Fibroblast of upper back skin (primary cell): ENCODE data around the gene STRIP2.
A peak's percentile ranks its signal among the peaks of the same experiment; 100 is the strongest.
"Not testable (repeated sequence)": the region's sequence is repeated elsewhere in the genome, so short reads cannot be mapped to it uniquely, and the experiment has no call there.

Source experiments
- DNase-seq: peaks from one replicate; pipeline ENCODE4 v3.0.0-alpha.2; 2013

Gene STRIP2

GRCh38 chr7:129457101-129457500, 22.9 kb downstream of the STRIP2 start:
- no peak for DNase-seq

DNA sequence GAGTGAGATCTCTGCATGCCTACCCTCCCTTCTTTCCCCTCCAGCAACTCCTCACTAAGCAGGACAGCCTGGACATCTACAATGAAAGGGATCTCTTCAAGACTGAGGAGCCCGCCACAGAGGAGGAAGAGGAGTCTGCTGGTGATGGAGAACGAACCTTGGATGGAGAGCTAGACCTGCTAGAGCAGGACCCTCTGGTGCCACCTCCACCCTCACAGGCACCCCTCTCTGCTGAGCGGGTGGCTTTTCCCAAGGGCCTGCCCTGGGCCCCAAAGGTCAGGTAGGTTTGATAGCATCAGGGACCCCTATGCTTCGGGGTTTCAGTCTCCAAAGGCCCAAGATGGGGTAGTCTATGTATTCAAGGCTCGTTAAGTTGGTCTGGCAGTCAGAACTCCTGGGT, 23.9 kb downstream of the STRIP2 start:
- no peak for DNase-seq

- DNase-seq, result no peak
These were observed 27.6 kb downstream of the STRIP2 start for GRCh38 chr7:129461809-129462208.

- DNase-seq, result no peak
These were observed 28.2 kb downstream of the STRIP2 start for GRCh38 chr7:129462420-129462819.

DNA sequence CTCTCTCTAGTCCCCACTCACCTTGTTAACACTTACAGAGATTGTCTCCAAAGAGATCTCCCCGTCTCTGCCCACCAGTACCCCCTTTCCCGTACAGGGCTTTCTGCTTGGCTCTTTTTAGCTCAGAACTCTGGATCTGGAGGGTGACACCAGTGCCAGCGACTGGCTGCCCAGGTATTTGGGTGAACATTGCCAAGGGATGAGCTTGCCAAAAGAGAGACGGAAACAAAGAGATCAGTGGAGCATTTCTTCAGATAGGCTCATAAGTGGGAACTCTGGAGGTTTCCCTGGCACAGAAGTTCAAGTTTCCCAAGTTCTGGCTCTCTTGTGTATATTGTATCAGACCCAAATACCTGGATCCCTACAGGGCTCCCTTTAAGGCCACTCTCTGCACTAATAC, 30.0 kb downstream of the STRIP2 start:
- no peak for DNase-seq

DNA sequence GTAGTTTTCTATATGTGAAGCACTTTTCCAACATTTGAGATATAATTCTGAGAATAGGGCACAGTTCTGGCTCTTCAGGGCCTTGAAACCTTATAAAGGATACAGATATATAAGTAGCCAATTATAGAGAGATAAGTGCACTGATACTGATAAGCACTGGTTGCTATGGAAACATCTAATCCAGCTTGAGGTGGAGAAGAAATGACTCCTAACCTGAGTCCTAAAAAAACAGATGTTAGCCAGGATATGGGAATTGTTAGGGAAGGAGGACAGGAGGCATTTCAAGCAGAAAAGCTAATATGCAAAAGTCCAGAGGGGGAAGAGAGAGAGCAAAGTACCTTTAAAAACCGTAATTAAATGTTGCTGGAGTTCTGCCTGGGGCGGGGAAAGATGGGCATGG, 30.8 kb downstream of the STRIP2 start:
- DNase-seq, result no peak

DNA sequence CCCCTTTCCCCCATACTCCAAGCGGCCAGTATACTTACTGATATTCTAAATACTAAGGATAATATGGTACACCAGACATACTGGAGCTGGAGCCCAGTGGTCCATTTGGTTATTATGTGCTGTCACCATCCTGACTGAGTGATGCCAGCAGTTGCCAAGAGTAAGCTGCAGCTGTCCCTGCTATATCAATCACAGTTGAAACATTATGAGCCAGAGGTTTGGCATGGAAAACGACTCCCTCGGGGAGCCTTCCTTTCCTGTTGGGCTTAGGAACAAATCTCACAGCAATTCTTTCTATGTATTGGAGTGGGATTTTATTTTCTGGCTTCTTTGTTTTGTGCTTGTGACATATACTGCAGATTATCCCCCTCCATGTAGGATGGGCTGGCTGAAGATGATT, 32.6 kb downstream of the STRIP2 start:
- DNase-seq, result peak; percentile 23

DNA sequence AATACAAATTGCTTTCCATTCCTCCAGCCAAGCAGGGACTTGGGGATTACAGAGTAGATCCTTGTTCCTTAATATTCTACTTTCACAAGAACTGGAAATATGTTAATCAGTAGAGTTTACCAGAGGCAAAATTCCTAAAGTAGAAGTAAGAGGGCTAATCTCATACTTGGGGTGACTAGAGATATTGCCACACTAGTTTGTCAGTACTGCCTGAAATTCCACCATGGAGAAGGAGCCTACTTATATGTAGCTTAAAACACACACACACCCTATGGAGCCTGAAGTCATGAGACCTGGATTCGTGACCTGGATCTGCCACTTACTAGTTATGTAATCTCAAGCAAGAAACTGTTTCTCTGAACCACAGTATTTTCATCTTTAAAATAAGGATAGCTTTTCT, 33.9 kb downstream of the STRIP2 start:
- DNase-seq, result peak; percentile 33

DNA sequence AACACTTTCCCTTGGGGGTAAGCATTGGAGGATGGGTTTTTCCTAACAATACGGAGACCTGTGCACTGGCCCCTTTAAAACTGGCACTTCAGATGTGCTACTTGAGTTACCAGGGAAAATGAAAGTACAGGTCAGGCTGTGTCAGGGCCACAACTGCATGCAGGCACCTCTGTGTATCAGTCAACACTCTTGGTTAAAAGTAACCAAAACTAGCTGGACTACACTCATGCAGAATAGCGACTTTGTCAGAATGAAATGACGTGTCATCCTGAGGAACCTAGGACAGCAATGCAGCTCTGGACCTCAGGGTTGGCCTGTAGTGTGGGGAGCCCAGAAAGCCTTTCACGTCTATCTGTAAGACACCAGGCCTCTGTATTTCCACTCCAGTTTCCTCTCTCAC, 34.3 kb downstream of the STRIP2 start:
- DNase-seq, result no peak

DNA sequence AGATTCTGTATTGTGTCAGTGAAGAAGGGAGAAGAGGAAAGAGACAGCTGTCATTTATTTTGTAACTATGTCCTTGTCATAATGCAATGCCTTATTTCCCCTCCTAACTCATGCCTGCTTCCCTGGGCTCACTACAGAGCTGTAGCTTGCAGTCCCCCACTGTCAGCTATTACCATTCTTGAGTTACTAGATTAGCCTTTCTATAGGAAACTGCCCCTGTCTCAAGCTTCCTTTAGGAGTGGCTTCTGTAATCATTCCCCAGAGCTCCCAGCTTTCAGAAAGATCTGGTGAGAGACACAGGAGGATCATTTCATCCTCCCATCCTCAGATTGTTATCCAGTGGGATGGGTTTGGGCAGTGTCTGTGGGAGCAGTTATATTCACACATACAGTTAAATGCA, 35.7 kb downstream of the STRIP2 start:
- no peak for DNase-seq

GRCh38 chr7:129470411-129470810, 36.2 kb downstream of the STRIP2 start:
- no peak for DNase-seq

DNA sequence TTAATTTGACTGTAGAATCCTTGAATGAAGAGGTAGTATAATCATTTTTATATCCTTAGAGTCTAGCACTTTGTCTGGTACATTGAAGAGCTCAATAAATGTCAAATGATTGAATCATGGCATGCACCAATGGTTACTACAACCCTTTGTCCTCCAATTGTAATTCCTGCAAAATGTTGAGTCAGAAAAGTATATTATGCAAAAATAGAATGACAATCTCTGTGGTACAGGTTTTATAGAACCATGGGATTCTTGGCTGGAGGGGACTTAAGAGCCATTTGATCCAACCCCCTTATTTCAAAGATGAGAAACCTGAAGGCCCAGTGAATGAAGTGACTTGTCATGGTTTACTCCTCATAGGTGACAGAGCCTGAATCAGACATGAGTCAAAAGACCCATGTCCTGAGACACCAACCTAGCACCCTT, 37.2 kb downstream of the STRIP2 start:
- no peak for DNase-seq

DNA sequence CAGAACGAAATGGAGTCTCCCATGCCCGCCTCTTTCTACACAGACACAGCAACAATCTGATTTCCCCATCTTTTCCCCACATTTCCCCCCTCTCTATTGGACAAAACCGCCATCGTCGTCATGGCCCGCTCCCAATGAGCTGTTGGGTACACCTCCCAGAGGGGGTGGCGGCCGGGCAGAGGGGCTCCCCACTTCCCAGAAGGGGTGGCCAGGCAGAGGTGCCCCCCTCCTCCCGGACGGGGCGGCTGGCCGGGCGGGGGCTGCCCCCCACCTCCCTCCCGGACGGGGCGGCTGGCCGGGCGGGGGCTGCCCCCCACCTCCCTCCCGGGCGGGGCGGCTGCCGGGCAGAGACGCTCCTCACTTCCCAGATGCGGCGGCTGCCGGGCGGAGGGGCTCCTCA, 41.7 kb downstream of the STRIP2 start:
- not testable (repeated sequence) for DNase-seq

- DNase-seq, result not testable (repeated sequence)
These were observed 42.2 kb downstream of the STRIP2 start for GRCh38 chr7:129476398-129476797.

GRCh38 chr7:129479831-129480230, 45.6 kb downstream of the STRIP2 start:
- DNase-seq, result no peak

GRCh38 chr7:129480674-129481363, 46.6 kb downstream of the STRIP2 start:
- no peak for DNase-seq

DNA sequence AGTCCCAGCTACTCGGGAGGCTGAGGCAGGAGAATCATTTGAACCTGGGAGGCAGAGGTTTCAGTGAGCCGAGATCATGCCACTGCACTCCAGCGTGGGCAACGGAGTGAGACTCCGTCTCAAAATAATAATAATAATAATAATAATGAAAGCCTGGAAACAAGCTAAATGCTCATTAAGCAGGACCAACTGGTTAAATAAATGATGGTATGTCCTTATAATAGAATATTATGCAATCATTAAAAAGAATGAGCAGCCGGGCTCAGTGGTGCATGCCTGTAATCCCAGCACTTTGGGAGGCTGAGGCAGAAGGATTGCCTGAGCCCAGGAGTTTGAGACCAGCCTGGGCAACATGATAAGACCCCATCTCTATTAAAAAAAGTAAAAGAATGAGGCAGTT, 47.1 kb downstream of the STRIP2 start:
- DNase-seq, result not testable (repeated sequence)

DNA sequence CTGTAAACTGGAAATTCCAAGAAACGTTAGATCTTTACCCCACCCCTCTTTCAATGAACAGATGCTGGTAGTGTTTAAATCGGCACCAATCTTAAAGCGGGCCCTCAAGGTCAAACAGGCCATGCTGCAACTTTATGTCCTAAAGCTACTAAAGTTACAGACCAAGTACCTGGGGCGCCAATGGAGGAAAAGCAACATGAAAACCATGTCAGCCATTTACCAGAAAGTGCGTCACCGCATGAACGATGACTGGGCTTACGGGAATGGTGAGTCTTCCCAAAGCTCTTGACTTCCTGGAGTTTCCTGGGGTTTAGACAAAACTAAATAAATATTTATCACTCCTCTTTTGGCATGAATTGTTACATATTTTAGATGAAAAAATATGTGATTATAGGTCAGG, 48.5 kb downstream of the STRIP2 start:
- DNase-seq, result no peak

GRCh38 chr7:129489491-129489890, 55.3 kb downstream of the STRIP2 start:
- peak; percentile 87 for DNase-seq

- DNase-seq, result peak; percentile 11
These were observed 58.2 kb downstream of the STRIP2 start for GRCh38 chr7:129492391-129492790.

- peak; percentile 18 for DNase-seq
These were observed 59.3 kb downstream of the STRIP2 start for GRCh38 chr7:129493555-129493954.

- DNase-seq, result peak; percentile 75
These were observed 59.8 kb downstream of the STRIP2 start for GRCh38 chr7:129494041-129494440.

GRCh38 chr7:129495987-129496386, 61.8 kb downstream of the STRIP2 start:
- DNase-seq, result no peak

DNA sequence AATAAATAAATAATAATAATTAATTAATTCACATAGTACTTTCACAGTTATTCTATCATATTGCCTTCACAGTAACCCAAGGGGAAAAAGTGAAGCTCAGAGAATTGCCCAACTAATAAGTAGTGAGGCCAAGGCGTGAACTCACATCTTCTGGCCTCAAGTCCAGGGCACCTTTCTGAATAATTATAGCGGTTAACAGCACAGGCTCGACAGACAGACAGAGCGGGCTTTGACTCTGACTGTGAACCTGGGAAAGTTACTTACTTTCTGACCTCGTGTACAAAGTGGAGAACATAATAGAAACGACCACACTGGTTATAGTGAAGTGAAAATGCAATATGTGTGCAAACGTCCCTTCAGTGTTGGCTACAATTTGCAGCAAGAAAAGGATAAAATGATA, 62.4 kb downstream of the STRIP2 start:
- no peak for DNase-seq

GRCh38 chr7:129497156-129497555, 62.9 kb downstream of the STRIP2 start:
- no peak for DNase-seq
